Kidney tubule cell (primary cell): Measurements from ENCODE around the gene BRSK2.

ENCODE experiments used
- DNase-seq: peaks from one replicate; pipeline ENCODE4 v3.0.0-alpha.2; 2018; ENCODE audit warnings: low spot score

BRSK2 gene

DNA sequence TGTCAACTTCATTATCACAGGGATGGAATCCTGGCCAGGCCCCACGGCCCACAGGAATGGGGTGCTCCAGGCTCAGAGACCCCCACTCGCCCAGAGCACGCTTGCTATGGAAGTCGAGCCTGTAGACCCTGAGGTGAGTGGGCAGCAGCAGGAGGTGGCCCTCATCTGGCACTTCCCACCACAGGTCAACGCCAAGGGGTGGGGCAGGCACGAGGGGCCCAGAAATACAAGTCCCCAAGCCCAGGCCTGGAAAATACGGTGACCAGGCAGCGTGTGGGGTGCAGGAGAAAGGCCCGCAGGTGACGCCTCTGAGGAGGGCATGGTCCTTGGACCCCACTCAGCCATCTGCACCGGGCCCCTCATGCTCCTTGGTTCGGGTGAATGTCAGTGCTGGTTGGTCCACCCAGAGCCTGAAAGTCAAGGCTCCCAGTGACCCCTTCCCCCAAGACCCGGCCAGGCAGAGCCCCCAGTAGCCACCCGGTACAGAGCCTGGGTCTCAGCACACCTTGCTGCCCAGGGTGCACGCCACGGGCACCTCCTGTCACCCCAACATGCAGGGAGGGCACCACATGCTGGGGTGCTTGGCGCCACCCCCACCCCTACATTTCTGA is 94.4 kb downstream of the BRSK2 start:
- no peak for DNase-seq

DNA sequence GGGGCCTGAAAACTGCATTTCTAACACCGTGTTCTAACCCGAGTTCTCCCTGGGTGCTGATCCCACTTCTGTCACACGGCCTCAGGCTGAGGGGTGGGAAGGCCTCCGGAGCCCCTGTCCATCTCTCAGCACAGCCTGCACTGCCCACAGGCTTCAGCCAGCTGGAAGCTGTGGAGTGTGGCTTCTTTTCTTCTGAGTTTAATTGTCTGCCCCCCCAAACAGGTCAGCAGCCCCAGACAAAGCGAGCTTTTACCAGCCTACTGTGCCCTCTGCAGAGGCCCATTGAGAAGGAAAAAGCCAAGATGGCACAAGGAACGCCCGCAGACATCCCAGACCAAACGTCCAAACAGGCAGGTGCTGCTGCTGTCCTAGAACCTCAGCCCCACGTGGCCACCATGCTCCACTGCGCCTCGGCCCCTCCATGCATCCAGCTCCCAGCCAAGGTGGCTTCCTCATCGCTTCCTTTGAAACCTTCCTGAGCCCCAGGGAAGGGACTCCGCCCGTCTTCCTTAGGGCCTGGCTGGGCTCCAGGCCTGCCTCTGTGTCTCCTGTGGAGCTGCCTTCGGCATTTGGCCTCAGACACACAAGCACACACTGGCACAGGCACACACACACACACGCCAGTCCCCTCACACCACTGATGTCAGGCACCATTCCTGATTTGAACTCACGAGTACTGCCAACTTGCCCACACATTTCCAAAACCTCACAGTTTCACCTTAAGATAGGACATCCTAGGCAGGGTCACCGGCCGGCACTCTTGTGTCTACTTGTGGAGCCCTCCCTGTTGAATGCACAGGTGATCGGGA is 95.2 kb downstream of the BRSK2 start:
- DNase-seq = peak; percentile 4

DNA sequence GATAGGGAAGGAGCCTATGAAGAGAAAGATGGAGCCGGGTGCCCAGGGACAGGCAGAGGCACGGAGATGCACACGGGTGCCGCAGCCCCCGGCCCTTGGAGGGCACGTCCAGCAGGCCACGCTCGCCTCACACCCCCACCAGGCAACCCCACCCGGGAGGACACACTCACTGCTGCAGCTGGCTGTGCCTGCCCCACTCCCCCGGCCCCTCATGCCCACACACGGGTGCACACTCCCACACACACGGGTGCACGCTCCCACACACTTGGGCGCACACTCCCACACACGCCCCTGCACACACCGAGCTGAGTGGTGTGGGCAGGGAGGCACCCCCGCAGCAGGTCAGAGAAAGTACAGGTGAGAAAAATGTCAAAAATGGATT is 95.8 kb downstream of the BRSK2 start:
- no peak for DNase-seq

DNA sequence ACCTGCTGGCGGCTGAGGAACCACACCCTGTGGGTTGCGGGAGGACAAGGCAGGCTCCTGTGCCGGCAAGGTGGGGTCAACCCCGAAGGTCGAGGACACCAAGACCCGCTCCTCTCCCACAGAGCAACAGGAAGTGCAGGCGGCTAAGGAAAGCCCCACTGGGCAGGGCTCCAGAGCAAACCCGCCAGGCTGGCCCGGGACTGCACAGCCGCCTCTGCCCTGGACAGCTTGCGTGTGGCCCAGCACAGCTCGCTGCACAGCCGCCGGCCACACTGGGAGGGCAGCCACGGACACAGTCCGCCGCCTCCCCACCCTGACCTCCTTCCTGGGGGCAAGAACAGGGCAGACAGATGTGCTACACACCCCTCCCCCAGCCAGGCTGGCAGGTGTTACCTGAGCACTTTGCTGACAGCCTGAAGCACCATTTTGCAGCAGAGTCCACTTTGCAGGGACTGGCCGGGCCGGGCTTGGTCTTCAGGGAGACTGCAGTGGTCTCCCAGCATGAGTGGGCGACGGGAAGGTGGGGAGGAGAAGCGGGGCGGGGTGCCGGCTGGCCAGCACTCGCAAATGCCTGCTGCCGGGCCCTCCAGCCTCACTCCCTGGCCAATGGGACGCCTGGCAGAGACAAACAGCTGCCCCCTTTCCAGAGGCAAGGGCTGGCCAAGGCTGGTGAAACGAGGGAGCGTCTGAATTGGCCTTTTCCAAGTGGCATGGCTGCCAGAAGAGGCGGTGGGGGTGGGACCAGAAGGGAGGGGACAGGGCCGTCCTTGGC is 96.5 kb downstream of the BRSK2 start, which contains the start of gene MOB2:
Gene MOB2 (minus strand): TSS at position 726 of the 772 bp plus-strand sequence. CDS start 223 bp downstream, at position 503.
- peak; percentile 66 for DNase-seq

DNA sequence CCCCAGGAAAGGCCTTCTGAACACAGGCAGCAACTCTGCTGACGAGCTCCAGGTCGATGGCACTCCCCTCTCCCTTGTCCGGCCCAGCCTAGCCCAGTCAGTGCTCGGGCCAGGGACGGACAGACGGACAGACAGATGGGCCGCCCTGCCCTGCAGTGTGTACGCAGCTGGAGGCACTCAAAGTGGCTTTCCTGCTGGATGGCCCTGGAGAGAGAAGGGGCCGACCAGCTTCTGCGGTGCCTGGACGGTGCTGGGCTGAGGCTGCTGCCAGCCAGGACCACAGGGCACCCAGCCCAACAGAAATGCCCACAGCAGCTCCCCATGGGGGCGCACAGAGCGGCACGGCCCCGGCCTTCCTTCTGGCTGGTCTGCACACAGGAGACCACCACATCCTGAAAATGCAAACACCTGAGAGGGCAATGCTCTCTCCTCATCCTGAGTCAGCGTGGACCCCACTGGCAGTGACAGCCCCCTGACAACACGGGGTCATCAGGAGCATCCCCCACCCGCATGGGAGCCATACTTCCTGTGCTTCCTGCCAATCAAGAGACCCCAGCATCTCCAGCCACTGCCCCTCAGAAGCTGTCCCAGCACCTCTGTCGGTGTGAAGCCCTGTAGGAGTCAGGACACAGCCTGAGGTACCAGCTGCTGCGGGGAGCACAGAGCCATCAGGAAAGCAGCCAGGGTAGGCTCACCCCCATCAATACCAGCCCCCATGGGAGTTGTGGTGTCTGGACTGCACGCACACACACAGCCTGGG is 97.5 kb downstream of the BRSK2 start:
- no peak for DNase-seq

DNA sequence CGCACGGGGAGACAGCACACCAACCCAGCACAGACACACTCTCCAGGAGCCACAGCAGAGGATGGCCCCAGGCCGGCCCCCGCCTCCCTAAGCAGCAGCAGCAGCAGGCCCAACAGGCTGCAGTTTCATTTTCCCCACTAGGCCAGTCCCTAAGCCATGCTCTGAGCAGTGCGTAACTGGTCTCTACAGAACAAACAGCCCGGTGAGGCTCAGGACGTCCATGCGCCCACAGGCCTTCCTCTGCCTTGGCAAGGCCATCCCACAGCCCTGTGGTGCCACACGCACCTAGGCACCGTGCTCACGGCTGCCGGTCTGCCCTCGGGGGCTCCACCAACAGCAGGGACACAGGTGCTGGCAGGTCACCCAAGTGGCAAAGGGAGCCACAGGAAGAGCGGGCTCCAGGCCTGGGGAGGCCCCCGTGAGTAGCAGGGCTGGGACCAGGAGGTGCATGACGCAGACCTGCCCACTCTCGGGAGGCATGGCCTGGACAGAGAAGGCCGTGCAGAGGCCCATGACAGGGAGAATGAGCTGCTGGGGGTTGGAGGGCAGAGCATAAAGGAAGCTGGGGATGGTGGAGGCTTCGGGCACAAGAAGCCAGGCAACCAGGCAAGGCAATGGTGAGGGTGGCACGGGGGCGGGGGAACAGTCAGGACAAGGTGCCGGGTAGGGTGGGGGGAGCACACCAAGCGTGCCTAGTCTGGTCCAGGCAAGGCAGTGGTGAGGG is 98.3 kb downstream of the BRSK2 start:
- no peak for DNase-seq

DNA sequence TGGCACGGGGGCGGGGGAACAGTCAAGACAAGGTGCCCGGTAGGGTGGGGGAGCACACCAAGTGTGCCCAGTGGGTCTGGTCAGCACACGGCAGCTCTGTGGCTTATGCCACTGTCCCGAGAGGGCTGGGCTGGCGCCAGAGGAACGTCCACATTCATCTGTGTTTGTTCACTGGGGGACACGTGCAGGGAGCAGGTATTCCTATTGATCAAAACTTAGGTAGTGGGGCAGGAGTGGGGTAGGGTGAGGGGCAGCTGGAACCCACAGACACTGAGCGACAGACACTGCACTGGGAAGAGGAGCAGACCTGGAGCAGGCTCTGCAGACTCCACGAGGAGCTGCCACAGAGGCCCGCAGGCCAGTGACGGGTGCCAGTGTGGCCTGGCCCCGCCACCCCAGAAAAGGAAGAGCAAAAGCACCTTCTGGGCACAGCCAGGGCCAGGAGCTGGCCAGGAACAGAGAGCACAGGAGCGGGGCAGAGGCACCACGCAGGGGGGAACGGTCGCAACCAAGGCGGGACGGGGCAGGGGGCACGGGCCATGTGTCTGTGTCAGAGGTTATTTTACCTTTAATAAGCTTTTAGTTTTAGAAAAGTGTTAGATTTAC is 98.9 kb downstream of the BRSK2 start:
- DNase-seq = no peak

DNA sequence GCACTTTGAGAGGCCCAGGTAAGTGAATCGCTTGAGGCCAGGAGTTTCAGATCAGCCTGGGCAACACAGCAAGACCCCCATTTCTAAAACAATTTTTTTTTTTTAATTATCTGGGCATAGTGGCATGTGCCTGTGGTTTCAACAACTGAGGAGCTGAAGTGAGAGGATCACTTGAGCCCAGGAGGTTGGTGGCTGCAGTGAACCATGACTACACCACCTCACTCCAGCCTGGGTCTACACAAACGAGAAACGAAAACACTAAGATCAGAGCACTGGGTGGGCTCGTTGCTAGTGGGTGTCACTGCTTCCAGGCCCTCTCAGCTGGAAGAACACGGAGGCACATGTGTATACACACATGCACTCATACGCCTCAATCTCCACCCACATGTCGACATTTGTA is 100.9 kb downstream of the BRSK2 start:
- no peak for DNase-seq

DNA sequence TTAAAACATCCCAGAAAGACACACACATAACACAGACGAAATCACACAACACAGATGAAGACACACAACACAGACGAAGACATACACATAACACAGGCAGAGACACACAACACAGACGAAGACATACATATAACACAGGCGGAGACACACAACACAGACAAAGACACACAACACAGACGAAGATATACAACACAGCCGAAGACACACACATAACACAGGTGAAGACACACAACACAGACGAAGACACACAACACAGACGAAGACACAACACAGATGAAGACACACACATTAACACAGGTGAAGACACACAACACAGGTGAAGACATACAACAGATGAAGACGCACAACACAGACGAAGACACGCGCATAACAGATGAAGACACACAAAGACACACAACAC is 101.6 kb downstream of the BRSK2 start:
- no peak for DNase-seq

DNA sequence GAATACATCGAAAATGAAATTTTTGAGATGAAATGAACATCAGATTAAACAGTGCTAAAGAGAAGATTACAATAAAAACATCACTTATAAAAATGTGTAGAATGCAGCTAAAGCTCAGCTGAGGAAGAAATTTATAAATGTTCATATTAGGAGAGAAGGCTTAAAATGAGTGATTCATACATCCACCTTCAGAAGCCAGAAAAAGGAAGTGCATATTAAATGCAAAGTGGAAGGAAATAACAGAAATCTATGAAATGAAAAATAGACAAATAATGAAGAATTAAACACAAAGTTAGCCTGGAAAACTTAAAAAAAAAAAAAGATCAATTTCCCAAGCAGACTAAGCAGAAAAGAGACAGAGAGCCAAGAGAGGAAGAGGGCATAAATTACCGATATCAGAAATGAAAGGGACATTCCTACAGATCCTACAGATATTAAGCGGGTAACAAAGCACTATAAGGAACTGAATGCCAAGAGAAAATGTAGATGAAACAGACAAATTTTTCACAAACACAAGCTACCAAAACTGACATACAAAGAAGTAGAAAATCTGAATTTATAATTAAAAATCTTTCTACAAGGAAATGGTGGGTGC is 104.0 kb downstream of the BRSK2 start:
- DNase-seq = no peak

DNA sequence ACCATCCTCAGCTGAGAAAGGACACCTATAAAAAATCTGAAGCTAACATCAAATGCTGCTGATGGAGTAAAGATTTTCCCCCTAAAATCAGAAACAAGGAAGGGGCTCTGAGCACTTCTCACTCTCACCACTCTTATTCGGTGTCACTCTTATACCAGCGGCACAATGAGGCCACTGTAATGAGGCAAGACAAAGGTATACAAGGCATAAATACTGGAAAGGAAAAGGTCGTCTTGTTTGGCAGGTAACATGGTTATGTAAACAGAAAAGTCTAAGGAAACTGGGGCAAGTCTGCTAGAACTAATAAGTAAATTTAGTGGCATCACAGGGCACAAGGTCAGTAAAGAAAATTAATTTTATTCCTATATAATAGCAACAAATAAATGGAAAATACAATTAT is 104.9 kb downstream of the BRSK2 start:
- no peak for DNase-seq

DNA sequence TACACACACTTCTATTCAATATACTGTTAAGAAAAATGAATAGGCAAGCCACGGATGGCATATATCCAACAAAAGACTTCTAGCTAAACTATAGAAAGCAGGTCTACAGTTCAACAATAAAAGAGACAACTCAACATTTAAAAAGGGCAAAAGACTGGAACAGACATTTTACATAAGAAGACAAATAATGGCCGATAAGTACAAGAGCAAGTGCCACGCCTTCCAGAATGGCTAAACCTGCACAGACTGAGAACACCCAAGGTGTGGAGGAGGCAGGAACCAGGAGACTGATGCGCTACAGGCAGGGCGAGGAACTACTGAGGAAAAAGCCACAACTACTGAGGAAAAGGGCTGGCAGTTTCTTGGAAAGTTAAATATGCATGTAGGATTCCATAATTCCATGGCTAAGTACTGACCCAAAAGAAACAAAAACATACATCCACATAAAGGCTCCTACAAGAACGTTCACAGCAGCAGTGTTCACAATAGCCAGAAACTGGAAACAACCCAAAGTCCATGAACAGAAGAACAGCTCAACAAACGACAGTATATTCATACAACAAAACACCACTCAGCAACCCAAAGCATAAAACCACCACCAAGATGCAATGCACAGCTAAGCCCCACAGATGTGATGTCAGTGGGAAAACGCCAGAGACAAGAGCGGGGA is 106.5 kb downstream of the BRSK2 start:
- no peak for DNase-seq

DNA sequence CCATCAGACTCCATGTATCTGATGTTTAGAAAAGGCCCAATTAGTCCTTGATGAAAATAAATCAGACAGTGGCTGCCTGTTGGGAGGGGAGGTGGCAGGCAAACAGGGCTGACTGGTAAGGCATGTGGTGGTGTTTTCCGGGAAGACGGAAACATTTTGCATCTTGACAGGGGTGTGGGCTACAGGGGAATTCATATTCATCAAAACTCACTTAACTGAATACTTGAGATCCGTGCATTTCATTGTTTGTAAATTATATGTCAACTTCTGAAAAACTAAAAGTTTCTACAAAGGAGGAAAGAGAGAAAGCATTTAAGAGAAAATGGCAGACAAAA is 107.0 kb downstream of the BRSK2 start:
- no peak for DNase-seq

DNA sequence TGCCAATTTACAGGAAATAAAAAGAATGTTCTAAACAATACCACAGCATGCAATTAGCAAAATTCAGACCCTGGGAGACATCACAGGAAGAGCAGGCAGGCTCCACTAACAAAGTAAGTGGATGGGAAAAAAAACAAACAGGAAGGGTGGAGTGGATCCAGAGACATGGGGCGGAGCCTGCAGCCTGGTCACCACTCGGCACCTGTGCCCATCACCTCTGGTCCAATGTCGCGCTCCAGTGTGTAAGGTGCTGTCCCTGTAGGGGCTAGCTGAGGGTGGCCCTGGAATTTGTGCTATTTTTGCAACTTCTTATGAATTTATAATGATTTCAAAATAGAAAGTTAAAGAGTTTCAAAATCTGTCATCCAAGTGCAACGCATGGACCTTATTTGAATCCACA is 107.9 kb downstream of the BRSK2 start:
- DNase-seq = no peak

DNA sequence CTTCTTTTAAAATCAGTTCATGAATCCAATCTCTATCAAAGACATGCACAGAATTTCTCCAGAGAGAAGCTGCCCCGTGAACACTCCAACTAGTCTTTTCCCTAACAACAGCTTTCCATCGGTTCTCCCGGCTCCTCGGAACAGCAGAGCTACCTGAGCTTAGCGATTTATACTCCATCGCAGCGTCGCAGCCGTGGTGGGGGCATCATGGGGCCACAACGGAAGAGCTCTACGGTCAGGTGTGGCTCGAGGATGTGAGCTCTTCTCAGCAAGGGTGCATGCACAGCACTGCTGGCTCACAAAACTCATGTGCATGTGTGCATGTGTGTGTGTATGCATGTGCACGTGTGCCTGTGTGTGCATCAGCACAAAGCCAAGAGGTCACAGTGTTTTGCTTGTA is 108.5 kb downstream of the BRSK2 start:
- no peak for DNase-seq

DNA sequence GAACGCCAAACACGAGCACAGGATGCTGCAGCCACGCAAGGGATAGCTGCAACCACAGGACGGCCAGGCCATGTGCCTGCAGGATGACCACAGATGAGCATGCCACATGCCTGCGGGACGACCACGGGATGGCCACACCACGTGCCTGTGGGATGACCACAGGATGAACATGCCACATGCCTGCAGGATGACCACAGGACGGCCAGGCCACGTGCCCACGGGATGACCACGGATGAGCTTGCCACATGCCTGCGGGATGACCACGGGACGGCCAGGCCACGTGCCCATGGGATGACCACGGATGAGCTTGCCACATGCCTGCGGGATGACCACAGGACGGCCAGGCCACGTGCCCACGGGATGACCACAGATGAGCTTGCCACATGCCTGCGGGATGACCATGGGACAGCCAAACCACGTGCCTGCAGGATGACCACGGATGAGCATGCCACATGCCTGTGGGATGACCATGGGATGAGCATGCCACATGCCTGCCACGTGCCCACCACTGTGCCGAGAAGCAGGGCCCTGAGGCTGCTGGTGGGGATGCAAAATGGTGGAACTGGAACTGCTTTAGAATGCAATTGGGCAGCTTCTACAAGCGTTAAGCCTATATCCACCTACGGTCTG is 109.6 kb downstream of the BRSK2 start:
- no peak for DNase-seq

DNA sequence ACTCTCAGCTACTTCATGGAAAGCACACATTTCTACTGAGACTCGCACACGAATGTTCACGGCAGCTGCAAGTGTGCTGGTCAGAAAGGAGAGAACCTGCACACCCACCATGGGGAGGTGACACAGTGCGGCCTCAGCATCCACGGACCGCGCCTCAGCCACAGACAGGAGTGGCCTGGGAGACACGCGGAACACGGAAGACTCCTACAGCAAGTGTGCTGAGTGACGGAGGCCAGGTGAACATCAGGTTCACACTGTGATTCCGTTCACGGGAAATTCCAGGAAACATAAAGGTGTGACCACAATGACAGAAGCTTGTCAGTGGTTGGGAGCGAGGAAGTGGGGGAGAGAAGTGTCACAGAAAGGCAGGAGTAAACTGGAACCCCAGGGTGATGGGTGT is 110.2 kb downstream of the BRSK2 start:
- DNase-seq = no peak

DNA sequence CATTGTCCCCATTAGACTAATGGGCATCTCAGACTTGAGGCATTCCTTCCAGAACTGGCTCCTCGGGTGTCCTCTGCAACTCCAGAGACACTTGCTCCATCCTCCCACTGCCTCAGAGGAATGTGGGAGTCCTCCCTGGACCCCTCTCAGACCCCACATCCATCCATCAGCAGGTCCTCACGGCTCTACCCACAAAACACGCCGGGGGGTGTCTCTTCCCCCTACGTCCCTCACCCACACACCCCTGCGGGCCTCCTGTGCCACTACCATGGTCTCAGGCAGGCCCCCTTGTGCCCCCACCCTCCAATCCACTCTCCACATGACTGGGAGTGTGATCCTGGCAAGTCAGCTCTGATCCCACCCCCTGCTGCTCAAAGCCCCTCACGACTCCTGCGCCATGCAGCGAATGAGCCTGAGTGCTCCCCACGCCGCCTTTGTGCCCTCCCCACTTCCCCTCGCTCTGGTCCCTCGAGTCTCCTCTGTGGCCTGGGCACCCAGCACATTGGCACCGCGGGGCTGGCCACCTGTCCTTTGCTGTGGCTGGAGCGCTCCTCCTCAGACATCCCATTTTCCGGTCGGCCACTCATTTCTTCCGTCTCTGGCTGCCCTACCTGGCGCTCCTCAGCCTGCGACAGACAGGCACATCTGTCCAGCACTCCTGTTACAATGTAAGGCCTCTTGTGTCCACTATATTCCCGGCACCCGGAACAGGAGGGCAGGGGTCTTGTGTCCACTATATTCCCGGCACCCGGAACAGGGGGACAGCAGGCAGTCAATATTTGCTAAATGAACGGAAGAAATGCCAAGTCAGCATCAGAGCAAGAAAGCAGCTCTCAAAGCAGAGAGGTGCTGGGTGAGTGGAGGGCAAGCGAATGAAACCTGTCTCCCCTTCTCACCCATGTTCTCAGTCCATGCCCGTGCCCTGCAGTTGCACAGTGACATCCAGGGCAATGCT is 111.0 kb downstream of the BRSK2 start:
- no peak for DNase-seq
